Loucy (cell line): ENCODE data around the gene RCC2.
"Not testable (repeated sequence)": the region's sequence is repeated elsewhere in the genome, so short reads cannot be mapped to it uniquely, and the experiment has no call there.

Experiments used
- H2AFZ ChIP-seq: fragments of 200-600 bp; sonication (generic); 2 replicates; pipeline ENCODE4 v1.6.0; 2016; ENCODE audit warnings: antibody characterized with exemption, mild to moderate bottlenecking, low read length, moderate library complexity
- H3F3A ChIP-seq: fragments of 200-600 bp; 2 replicates; pipeline ENCODE4 v1.6.0; 2016; ENCODE audit warnings: antibody characterized with exemption, low read depth, mild to moderate bottlenecking
- H3K27me3 ChIP-seq: fragments of 200-600 bp; sonication (generic); 2 replicates; pipeline ENCODE4 v1.6.1; 2014; ENCODE audit warnings: low read length, mild to moderate bottlenecking; ENCODE audit not compliant: insufficient read depth, poor library complexity, severe bottlenecking
- H3K36me3 ChIP-seq: fragments of 200-600 bp; sonication (generic); 2 replicates; pipeline ENCODE4 v1.6.1; 2016; ENCODE audit warnings: low read length; ENCODE audit not compliant: insufficient read depth
- H3K4me1 ChIP-seq: fragments of 200-600 bp; sonication (generic); 2 replicates; pipeline ENCODE4 v1.5.1; 2014; ENCODE audit warnings: low read length, mild to moderate bottlenecking; ENCODE audit not compliant: insufficient read depth, poor library complexity, severe bottlenecking
- H3K4me2 ChIP-seq: fragments of 200-600 bp; sonication (generic); 2 replicates; pipeline ENCODE4 v1.6.0; 2014; ENCODE audit warnings: antibody characterized with exemption, low read length, low read depth, mild to moderate bottlenecking; ENCODE audit not compliant: poor library complexity, severe bottlenecking
- H3K4me3 ChIP-seq: fragments of 200-600 bp; sonication (generic); 2 replicates; pipeline ENCODE4 v1.5.1; 2014; ENCODE audit warnings: low read length, mild to moderate bottlenecking, mixed read lengths; ENCODE audit not compliant: poor library complexity, severe bottlenecking
- H3K79me2 ChIP-seq: fragments of 200-600 bp; sonication (generic); 2 replicates; pipeline ENCODE4 v1.6.1; 2014; ENCODE audit warnings: low read length; ENCODE audit not compliant: insufficient read depth
- H3K9ac ChIP-seq: fragments of 200-600 bp; sonication (generic); 2 replicates; pipeline ENCODE4 v1.6.0; 2014; ENCODE audit warnings: mild to moderate bottlenecking, low read depth, low read length, moderate library complexity; ENCODE audit not compliant: poor library complexity, severe bottlenecking
- H3K9me2 ChIP-seq: fragments of 200-600 bp; sonication (generic); replicated peaks from 2 replicates; pipeline ENCODE4 v1.6.1; 2016; ENCODE audit warnings: low read depth, low read length, mixed read lengths
- H3K9me3 ChIP-seq: fragments of 200-600 bp; sonication (generic); 2 replicates; pipeline ENCODE4 v1.6.1; 2014; ENCODE audit warnings: mild to moderate bottlenecking, antibody characterized with exemption, low read length, low read depth; ENCODE audit not compliant: insufficient read depth
- H4K20me1 ChIP-seq: fragments of 200-600 bp; sonication (generic); 2 replicates; pipeline ENCODE4 v1.6.0; 2014; ENCODE audit warnings: antibody characterized with exemption, low read length, mild to moderate bottlenecking; ENCODE audit not compliant: insufficient read depth, poor library complexity, severe bottlenecking
- EZH2phosphoT487 ChIP-seq: fragments of 200-600 bp; IDR thresholded peaks from 2 replicates; pipeline ENCODE4 v1.6.1; 2018; ENCODE audit warnings: antibody characterized with exemption, mild to moderate bottlenecking, moderate library complexity, borderline replicate concordance
- TF ChIP-seq, protein P1 (sequence below): fragments of 200-600 bp; sonication (generic); conservative IDR thresholded peaks from 2 replicates; pipeline ENCODE4 v1.5.1; 2014; ENCODE audit warnings: mild to moderate bottlenecking, antibody characterized with exemption, low read length

Gene RCC2

DNA sequence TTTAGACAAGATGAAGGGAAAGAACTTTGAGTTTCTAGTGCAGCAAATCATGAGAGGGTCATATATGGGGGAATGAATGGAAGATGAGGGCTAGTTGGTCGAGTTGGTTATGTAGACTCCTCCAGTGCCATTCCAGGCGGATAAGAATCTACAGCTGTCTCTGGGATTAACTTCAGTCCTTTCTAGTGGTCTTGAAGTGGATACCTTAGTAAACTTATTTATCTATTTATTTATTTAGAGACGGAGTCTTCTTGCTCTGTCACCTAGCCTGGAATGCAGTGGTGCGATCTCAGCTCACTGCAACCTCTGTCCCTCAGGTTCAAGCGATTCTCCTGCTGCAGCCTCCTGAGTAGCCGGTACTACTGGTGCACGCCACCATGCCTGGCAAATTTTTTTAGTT is 41.4 kb upstream of the RCC2 start:
- Histone ChIP-seq H3K9me3 (no peaks in the 10 kb centered on the region), H2AFZ (no peak overlapping the region), H3K36me3 (no peaks in the 10 kb centered on the region), H3F3A (no peaks in the 10 kb centered on the region), H3K4me2 (no peak overlapping the region), H3K4me1 (no peaks in the 10 kb centered on the region), H3K9ac (no peak overlapping the region), H4K20me1 (no peaks in the 10 kb centered on the region), H3K27me3 (no peaks in the 10 kb centered on the region), H3K79me2 (no peaks in the 10 kb centered on the region), H3K4me3 (no peak overlapping the region), H3K9me2 (no peaks in the 10 kb centered on the region)
- TF ChIP-seq EZH2phosphoT487 = no peak
- TF ChIP-seq, protein P1, sequence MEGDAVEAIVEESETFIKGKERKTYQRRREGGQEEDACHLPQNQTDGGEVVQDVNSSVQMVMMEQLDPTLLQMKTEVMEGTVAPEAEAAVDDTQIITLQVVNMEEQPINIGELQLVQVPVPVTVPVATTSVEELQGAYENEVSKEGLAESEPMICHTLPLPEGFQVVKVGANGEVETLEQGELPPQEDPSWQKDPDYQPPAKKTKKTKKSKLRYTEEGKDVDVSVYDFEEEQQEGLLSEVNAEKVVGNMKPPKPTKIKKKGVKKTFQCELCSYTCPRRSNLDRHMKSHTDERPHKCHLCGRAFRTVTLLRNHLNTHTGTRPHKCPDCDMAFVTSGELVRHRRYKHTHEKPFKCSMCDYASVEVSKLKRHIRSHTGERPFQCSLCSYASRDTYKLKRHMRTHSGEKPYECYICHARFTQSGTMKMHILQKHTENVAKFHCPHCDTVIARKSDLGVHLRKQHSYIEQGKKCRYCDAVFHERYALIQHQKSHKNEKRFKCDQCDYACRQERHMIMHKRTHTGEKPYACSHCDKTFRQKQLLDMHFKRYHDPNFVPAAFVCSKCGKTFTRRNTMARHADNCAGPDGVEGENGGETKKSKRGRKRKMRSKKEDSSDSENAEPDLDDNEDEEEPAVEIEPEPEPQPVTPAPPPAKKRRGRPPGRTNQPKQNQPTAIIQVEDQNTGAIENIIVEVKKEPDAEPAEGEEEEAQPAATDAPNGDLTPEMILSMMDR = no peak

DNA sequence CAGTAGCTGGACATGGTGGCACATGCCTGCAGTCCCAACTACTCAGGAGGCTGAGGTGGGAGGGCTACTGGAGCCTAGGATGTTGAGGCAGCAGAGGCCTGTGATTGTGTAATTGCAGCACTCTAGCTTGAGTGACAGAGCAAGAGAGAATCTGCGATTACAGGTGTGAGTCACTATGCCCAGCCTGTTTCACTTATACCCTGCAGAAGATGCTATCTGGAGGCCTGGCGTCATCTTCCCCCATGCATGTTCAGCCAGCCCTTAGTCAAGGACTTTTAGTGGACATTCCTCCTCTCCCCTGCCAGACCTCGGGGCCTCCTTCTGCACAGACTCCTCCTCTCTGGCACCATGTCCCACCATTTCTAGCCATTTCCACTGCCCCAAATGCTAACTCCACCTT is 36.3 kb upstream of the RCC2 start:
- H3K27me3 ChIP-seq = no peaks in the 10 kb centered on the region
- no peaks in the 10 kb centered on the region for H3K79me2 ChIP-seq
- no peak for TF ChIP-seq EZH2phosphoT487
- TF ChIP-seq, protein P1 = no peak
- no peak overlapping the region for H3K4me2 ChIP-seq
- no peaks in the 10 kb centered on the region for H3K36me3 ChIP-seq
- no peaks in the 10 kb centered on the region for H3K4me1 ChIP-seq
- H2AFZ ChIP-seq = no peak overlapping the region
- no peak overlapping the region for H3K9ac ChIP-seq
- H3K4me3 ChIP-seq = no peak overlapping the region
- H3F3A ChIP-seq = no peaks in the 10 kb centered on the region
- no peaks in the 10 kb centered on the region for H3K9me3 ChIP-seq
- no peaks in the 10 kb centered on the region for H4K20me1 ChIP-seq
- H3K9me2 ChIP-seq = no peaks in the 10 kb centered on the region

DNA sequence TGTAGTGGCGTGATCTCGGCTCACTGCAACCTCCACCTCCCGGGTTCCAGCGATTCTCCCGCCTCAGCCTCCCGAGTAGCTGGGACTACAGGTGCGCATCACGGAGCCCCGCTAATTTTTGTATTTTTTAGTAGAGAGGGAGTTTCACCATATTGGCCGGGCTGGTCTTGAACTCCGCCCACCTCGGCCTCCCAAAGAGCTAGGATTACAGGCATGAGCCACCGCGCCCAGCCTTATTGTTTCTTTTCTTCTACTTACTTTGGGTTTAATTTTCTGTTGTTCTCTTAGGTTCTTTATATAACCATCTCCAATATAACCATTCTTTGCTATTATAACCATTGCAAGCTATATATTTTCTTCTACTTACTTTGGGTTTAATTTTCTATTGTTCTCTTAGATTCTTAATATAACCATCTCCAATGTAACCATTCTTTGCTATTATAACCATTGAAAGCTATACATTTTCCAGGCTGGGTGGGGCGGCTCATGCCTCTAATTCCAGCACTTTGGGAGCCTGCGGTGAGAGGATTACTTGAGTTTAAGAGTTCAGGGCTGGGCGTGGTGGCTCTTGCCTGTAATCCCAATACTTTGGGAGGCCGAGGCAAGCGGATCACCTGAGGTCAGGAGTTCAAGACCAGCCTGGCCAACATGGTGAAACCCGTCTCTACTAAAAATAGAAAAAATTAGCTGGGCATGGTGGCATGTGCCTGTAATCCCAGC is 35.5 kb upstream of the RCC2 start:
- H3K27me3 ChIP-seq, H3K36me3 ChIP-seq, H3F3A ChIP-seq, H3K79me2 ChIP-seq, H3K9ac ChIP-seq, H4K20me1 ChIP-seq, H3K9me2 ChIP-seq, H2AFZ ChIP-seq, H3K9me3 ChIP-seq, H3K4me1 ChIP-seq, H3K4me2 ChIP-seq, H3K4me3 ChIP-seq: not testable (repeated sequence)

DNA sequence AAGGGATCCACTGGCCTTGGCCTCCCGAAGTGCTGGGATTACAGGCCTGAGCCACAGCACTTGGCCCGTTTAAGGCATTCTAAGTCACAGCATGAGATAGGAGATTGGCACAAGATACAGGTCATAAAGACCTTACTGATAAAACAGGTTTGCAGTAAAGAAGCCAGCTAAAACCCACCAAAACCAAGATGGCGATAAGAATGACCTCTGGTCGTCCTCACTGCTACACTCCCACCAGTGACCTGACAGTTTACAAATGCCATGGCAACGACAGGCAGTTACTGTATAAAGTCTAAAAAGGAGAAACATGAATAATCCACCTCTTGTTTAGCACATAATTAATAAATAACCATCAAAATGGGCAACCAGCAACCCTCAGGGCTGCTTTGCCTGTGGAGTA is 33.3 kb upstream of the RCC2 start:
- H4K20me1 ChIP-seq = no peaks in the 10 kb centered on the region
- TF ChIP-seq EZH2phosphoT487 = no peak
- TF ChIP-seq, protein P1 = no peak
- no peaks in the 10 kb centered on the region for H3K27me3 ChIP-seq
- H3K4me3 ChIP-seq = no peak overlapping the region
- H3K9ac ChIP-seq = no peak overlapping the region
- H3K36me3 ChIP-seq = no peaks in the 10 kb centered on the region
- no peaks in the 10 kb centered on the region for H3K9me3 ChIP-seq
- H3F3A ChIP-seq = no peaks in the 10 kb centered on the region
- no peaks in the 10 kb centered on the region for H3K9me2 ChIP-seq
- H3K4me1 ChIP-seq = no peaks in the 10 kb centered on the region
- H2AFZ ChIP-seq = no peak overlapping the region
- H3K4me2 ChIP-seq = no peak overlapping the region
- no peaks in the 10 kb centered on the region for H3K79me2 ChIP-seq
